IPS DF 4.7 (cell line): ENCODE measurements around the gene ZNF674.
"Not testable (repeated sequence)": the region's sequence is repeated elsewhere in the genome, so short reads cannot be mapped to it uniquely, and the experiment has no call there.

Source experiments
- DNase-seq: peaks from one replicate; pipeline ENCODE4 v3.0.0-alpha.2; 2013; ENCODE audit warnings: low spot score; ENCODE audit errors: extremely low read depth

ZNF674 gene

GRCh38 chrX:46478634-46479033 lies 66.6 kb downstream of the ZNF674 start:
- DNase-seq = not testable (repeated sequence)

GRCh38 chrX:46477435-46477834 lies 67.8 kb downstream of the ZNF674 start:
- no peak for DNase-seq

DNA sequence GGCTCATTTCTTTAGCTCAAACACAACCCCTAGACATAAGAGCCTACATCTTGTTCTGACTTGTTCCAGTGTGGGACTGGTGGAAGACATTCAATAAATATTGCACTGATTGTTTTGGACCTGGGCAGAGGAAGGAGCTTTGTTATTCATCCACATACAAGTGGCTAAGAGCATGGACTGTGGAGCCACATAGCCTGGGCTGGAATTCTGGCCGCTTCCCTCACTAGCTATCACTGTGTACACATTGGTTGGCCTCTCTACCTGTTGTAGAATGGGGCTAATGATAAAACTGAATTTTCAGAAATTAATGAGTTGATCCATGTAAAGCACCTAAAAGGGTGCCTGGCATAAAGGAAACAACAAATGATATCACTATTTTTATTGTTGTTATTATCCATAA lies 80.0 kb downstream of the ZNF674 start:
- no peak for DNase-seq

GRCh38 chrX:46463682-46464081 lies 81.5 kb downstream of the ZNF674 start:
- no peak for DNase-seq

- DNase-seq = no peak
Observed at GRCh38 chrX:46461660-46462191, 83.5 kb downstream of the ZNF674 start.

DNA sequence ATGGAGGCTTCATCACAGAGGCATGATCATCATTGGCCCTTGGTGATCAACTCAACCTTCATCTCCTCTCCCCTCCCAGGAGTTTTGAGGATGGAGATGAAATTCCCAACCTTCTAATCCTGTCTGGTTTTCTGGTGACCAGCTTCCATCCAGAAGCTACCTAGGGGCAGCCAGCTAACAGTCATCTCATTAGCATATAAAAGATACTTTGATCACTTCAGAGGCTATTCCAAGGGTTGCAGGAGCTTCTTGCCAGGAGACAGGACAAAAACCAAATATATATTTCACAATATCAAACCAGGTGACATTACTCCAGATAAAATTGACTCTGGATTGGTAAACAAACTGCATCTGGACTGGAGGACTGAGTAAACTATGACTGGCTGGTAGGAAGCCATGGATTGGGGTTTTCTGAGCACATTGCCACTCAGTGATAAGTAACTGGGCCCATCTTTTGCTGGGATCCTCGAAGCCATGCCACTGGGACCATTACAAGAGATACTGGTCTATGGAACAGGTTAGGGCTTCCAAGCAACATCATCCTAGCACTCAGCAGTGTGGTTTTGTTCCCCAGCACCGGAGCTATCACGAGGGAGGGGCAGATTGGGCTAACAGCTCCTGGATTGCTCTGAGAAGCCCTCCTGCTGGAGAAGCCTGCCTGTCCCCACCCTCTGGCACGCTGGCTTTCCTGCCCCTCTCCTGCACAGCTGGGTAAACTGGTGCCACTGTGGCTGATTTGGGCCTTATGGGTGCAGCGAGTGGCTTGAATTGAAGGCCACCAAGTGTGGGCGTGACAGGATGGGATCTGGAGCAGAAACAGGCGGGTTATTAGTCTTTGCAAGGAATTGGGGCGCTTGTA lies 84.2 kb downstream of the ZNF674 start:
- not testable (repeated sequence) for DNase-seq

DNA sequence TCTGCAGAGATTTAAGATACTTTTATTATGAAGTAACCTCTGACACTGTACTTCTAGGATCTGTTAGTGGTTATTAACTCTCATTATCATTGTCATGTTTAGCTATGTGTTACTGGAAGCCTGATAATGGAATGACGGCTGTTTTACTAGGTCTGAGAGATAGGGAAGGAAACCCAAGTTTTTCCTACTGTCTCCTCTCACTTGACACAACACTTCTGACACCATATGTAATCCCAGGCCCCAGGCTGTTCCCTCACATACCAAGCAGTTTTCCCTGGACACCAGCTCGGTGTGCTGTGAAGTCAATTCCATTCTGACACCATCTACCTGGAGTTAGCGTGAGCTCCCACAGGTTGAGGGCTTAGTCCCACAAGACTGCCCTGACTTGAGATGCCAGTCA lies 85.6 kb downstream of the ZNF674 start:
- no peak for DNase-seq

- DNase-seq = no peak
Observed at GRCh38 chrX:46456125-46456922, 88.9 kb downstream of the ZNF674 start.
